Natural killer cell (primary cell): ENCODE measurements around the gene OAS3. TPM values are rescaled to one million over a fixed set of nuclear protein-coding genes. Genes with fewer than 3 reads are reported as not detected.

Experiments
- ATAC-seq, 3 donors: fragments of 150-1000 bp in 2 of 3; fragments of 200-7000 bp in 1 of 3; cut with Tn5 transposase; 1 replicate in 1 of 3; 2 replicates in 2 of 3; pipeline ENCODE4 v1.10.0; 2021; ENCODE audit warnings: mild to moderate bottlenecking in 2 of 3, moderate library complexity in 2 of 3
- DNase-seq, 2 donors: peaks; one replicate each; pipeline versions ENCODE4 v3.0.0 to v3.0.0-alpha.2; 2013 to 2021; ENCODE audit warnings: mixed read lengths in 1 of 2
- H3K27ac ChIP-seq: one replicate; pipeline ENCODE4 v1.5.1; 2013; ENCODE audit warnings: mild to moderate bottlenecking, low read length
- H3K27me3 ChIP-seq: one replicate; pipeline ENCODE4 v1.6.1; 2013; ENCODE audit warnings: low read length; ENCODE audit not compliant: control insufficient read depth, insufficient read depth
- H3K36me3 ChIP-seq: one replicate; pipeline ENCODE4 v1.6.1; 2013; ENCODE audit warnings: low read length; ENCODE audit not compliant: control insufficient read depth, insufficient read depth
- H3K4me1 ChIP-seq: one replicate; pipeline ENCODE4 v1.6.1; 2013; ENCODE audit warnings: low read length; ENCODE audit not compliant: control insufficient read depth, insufficient read depth
- H3K4me3 ChIP-seq: one replicate; pipeline ENCODE4 v1.5.1; 2013; ENCODE audit warnings: low read length
- H3K9me3 ChIP-seq: one replicate; pipeline ENCODE4 v1.6.1; 2013; ENCODE audit warnings: low read length; ENCODE audit not compliant: control insufficient read depth, insufficient read depth
- H3K27ac Mint-ChIP-seq, 2 donors: one replicate each; pipeline ENCODE4 v1.8.0; 2022; ENCODE audit warnings: mild to moderate bottlenecking in 2 of 2, mixed read lengths in 2 of 2, moderate library complexity in 1 of 2
- H3K27me3 Mint-ChIP-seq, 2 donors: one replicate each; pipeline ENCODE4 v1.8.0; 2022; ENCODE audit warnings: low read depth in 2 of 2, mixed read lengths in 2 of 2
- H3K36me3 Mint-ChIP-seq: one replicate; pipeline ENCODE4 v1.8.0; 2022; ENCODE audit warnings: mixed read lengths
- H3K4me1 Mint-ChIP-seq, 2 donors: one replicate each; pipeline ENCODE4 v1.8.0; 2022; ENCODE audit warnings: mixed read lengths in 2 of 2
- H3K4me3 Mint-ChIP-seq: one replicate; pipeline ENCODE4 v1.8.0; 2022; ENCODE audit warnings: mild to moderate bottlenecking, moderate library complexity, mixed read lengths
- H3K9me3 Mint-ChIP-seq, 2 donors: one replicate each; pipeline ENCODE4 v1.8.0; 2022; ENCODE audit warnings: mixed read lengths in 2 of 2
- CTCF ChIP-seq: fragments of 200-600 bp; IDR thresholded peaks from one replicate; pipeline ENCODE4 v1.8.0; 2022; ENCODE audit warnings: antibody characterized with exemption
- WGBS: methylation state at CpG from one replicate; pipeline ENCODE4 v1.1.7; 2013; ENCODE audit warnings: missing lambda C conversion rate; ENCODE audit not compliant: insufficient coverage; 5-methylcytosine and 5-hydroxymethylcytosine counted together
- intact Hi-C: fragments of 100-400 bp; cut with micrococcal nuclease; formaldehyde crosslinking; loops from one replicate; pipeline ENCODE4 v1.14.2; 2022
- total RNA-seq, 4 donors: library from RNA; stranded (reverse); fragments of 120-200 nt in 1 of 4; gene quantifications; one replicate each; pipeline versions ENCODE4 v1.2.3 to v1.2.4, GENCODE V29; 2013 to 2022

The OAS3 gene
- total RNA-seq, 3 donors from 2014 or later (not counting 1 experiment from before 2014, with no cell fraction given), result 8.5 to 24.7 (median 15.4) TPM

GRCh38 chr12:112901271-112901670, 37.0 kb upstream of the OAS3 start:
- no peaks in the 10 kb centered on the region for H3K36me3 ChIP-seq
- Mint-ChIP-seq H3K27me3 (peaks cover 13 to 22% of the 10 kb centered on the region in 2 donors), H3K27ac (no peak overlapping the region), H3K9me3 (no peaks in the 10 kb centered on the region), H3K36me3 (no peaks in the 10 kb centered on the region), H3K4me1 (peaks cover 12% of the 10 kb centered on the region in 2 donors), H3K4me3 (no peak overlapping the region)
- intact Hi-C loops, result loop anchor here (5.0 kb wide), 1 partner anchor 196 kb away; no protein-coding TSS in a partner anchor
- 100% methylated on average over 2 of the region's 2 CpGs for WGBS
- H3K27ac ChIP-seq, result no peak overlapping the region
- H3K9me3 ChIP-seq, result no peaks in the 10 kb centered on the region
- H3K4me3 ChIP-seq, result no peak overlapping the region
- H3K27me3 ChIP-seq, result no peaks in the 10 kb centered on the region
- peaks cover 2% of the 10 kb centered on the region for H3K4me1 ChIP-seq
- TF ChIP-seq CTCF, result no peak
- no peak for ATAC-seq
- no peak for DNase-seq

GRCh38 chr12:112904571-112904970, 33.7 kb upstream of the OAS3 start:
- Histone ChIP-seq H3K4me3 (no peak overlapping the region), H3K27ac (no peak overlapping the region), H3K9me3 (no peaks in the 10 kb centered on the region), H3K36me3 (no peaks in the 10 kb centered on the region), H3K27me3 (no peaks in the 10 kb centered on the region), H3K4me1 (peaks cover 29% of the 10 kb centered on the region)
- ATAC-seq (no peak), DNase-seq (no peak)
- Mint-ChIP-seq H3K4me1 (peaks cover 40 to 44% of the 10 kb centered on the region in 2 donors), H3K27me3 (no peaks in the 10 kb centered on the region), H3K36me3 (no peaks in the 10 kb centered on the region), H3K9me3 (no peaks in the 10 kb centered on the region), H3K4me3 (peak overlapping the region; percentile 10), H3K27ac (peak overlapping the region; percentile 55 to 63)
- TF ChIP-seq CTCF, result no peak
- intact Hi-C loops, result loop anchor here (5.0 kb wide), 1 partner anchor 193 kb away; no protein-coding TSS in a partner anchor

- Mint-ChIP-seq H3K27me3 (no peaks in the 10 kb centered on the region), H3K4me1 (peaks cover 48 to 50% of the 10 kb centered on the region in 2 donors), H3K27ac (peak overlapping the region; percentile 13 to 38), H3K36me3 (no peaks in the 10 kb centered on the region), H3K9me3 (no peaks in the 10 kb centered on the region), H3K4me3 (peak overlapping the region; percentile 22)
- intact Hi-C loops, result no loop called here
- Histone ChIP-seq H3K27ac (no peak overlapping the region), H3K4me3 (no peak overlapping the region), H3K4me1 (peaks cover 30% of the 10 kb centered on the region), H3K9me3 (no peaks in the 10 kb centered on the region), H3K27me3 (no peaks in the 10 kb centered on the region), H3K36me3 (peaks cover under 1% of the 10 kb centered on the region)
- WGBS, result 89% methylated on average over 4 of the region's 4 CpGs
- ATAC-seq, result no peak
- no peak for DNase-seq
- TF ChIP-seq CTCF, result no peak
Observed at GRCh38 chr12:112905451-112906089, 32.7 kb upstream of the OAS3 start.
